NCI-H1694 treated with DMSO at 0.1 percent for 48 hours (cell line): Measurements from ENCODE around the gene CXCL3.

Experiments
- DNase-seq: peaks from one replicate; lab custom pipeline; 2025; lab: John Stamatoyannopoulos, UW

CXCL3 gene

DNA sequence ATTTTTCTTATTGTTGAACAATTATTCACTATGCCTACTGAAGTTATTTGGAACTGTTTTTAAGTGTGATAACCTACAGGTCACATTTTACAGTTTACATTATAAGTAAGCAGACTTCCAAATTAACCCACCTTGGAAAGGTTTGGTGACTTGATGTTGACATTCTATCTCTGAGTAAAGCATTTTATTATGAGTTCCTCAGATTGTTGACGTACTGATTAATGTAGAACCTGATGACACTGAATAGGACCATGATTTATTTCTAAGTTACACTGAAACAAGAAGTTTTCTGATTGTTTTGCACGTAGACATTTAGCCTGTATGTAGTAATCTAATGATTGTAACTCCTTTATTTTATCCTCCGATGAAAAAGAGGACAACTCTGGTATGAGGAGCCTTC is 17.0 kb upstream of the CXCL3 start:
- DNase-seq = no peak

DNA sequence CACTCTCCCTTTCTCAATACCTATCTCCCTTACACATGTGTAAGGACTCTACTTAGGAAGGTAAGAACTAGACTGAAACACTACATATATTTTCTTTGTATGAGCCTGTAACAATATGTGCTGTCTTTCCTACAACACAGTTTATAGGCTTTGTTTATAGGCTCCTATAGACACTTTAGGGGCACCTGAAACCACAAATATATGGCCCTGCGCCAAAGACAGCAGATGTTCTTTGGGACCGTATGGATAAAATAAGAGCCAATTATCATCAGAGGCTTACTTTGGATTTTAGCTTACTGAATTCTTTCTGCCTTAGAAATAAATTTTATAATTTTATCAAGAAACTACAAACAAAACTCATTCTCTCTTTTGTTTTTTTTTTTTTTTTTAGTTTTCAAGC is 16.6 kb upstream of the CXCL3 start:
- no peak for DNase-seq

DNA sequence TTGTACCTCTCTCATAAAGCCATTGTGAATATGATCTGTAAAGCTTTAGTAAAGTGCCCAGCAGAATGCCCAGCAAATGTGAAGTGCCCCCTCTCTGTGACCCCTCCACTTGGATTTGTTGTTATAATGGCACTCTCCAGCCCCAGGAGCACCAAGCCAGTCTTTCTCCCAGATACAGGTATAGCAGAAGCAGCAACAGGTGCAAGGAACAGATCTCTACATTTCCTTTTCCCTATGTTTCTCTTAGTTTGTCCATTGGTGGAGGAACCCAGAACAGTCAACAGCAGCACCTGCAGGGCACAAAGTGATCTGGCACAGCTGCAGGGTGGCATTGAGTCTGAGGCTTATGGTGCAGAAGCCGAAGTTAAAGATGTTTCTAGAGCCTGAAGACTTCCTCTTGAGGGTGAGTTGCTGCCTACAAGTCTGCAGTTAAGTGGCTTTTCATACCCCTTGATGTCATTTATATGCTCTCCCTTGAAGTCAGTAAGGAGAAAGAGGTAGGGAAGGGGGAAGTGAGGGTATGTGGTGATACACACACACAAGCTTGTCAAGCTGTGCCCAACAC is 16.1 kb upstream of the CXCL3 start:
- DNase-seq = no peak

DNA sequence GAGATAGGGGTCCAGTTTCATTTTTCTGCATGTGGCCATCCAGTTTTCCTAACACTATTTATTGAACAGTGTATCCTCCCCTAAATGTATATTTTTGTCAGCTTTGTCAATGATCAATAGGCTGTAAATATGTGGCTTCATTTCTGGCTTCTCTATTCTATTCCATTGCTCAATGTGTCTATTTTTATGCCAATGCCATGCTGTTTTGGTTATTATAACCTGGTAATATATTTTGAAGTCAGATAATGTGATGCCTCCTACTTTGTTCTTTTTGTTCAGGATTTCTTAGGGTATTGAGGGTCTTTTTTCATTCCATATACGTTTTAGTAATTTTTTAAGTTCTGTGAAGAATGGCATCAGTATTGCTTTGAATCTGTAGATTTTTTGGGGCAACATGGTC is 8.7 kb upstream of the CXCL3 start:
- no peak for DNase-seq

DNA sequence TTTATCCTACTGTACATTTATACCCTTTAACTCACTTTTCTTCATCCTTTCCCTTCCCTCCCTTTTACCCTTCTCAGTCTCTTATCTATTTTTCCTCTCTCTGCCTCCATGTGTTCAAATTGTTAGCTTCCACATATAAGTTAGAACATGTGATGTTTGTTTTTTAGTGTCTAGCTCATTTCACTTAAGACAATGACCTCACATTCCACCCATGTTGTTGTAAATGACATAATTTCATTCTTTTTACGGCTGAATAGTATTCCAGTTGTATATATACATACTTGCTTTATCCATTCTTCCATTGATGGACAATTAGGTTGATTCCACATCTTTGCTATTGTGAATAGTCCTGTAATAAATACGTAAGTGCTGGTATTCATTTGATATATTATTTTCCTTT is 7.3 kb upstream of the CXCL3 start:
- DNase-seq = no peak

DNA sequence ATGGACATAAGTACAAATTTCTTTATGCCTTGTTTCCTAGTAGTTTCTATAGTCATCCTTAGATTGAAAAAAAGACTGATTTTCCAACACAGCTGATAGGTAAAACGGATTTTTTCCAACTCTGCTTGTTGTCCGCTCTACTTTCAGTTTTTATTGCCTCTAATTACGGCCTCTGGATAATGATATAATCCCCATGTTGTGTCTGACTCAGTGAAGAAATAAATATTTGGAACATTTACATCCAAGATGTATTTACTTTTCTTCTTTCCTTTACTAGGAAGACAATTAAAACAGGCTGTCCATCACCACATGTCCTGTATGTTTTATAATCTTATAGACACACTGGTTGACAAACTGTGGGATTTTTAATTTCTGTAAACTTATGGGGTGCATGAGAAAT is 6.8 kb upstream of the CXCL3 start:
- DNase-seq = no peak

DNA sequence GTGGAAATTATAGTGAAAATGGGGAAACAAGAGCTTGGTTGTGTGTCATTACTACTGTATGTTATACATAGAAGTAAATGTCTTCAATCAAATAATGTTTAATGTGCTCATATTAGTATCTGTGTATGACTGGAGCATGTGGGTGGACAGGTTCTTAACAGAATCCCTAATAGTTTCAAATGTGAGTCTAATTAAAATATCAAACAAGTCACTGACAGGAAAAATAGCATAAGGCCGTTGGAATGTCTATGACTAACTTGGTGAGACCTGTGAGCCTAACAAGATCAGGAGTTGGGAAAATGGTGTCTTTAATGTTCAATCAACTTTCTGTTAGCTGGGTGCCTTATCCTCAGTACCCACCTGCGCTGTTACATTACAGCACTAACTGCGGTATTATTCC is 6.2 kb upstream of the CXCL3 start:
- DNase-seq = no peak

DNA sequence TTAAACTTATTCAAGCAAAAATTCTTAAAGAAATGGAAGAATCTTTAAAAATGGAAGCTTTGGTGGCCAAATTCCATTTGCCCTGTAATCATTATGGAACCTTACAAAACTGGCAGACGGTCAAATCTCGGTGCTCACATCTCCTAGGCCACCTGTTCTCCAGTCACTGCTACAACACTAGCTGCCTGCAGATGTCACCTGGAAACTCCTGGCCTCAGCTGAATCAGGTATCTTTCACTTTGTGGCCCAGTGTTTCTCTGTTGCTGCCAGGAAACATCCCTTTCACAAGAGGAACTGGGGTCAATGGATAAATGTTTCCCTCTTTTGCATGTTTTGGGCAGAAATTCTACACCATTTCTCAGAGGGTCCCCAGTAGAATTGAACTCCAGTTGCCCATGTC is 4.2 kb upstream of the CXCL3 start:
- DNase-seq = no peak

DNA sequence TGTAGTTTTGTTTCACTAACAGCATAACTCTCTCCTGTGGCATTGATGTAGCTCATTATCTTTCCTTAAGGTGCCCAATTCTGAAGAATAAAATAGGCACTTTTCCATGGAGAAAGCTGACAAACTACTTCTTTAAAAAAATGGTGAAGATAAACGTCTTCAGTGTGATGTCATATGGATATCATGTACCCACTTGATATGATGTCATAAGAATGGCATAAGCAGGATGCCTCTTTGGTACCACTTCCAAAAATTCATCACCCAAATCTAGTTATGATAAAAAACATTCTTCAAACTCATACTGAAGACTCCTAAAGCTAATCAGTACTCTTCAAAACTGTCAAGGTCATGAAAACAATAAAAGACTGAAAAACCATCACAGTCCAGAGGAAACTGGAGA is 2.9 kb upstream of the CXCL3 start:
- DNase-seq = no peak

DNA sequence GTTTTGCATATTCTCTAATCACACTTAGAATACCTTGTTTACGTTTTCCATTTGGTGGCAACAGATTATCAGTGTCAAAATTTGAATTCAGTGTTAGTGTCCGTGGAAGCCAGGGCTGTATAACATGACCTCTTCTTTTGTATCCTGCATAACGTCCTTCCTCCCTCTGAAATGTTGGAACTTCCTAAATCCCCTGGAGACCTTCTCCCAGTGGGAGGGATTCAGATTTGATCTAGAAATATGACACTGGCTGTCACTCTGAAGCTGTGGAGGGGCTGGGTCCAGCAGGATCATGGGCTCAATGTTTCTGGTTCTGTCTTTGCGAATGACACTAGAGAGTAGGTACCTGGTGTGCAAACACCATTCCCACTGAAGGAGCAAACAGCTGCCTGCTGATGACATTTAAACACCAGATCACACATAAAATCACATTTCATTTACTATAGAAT is 850 bp upstream of the CXCL3 start:
- DNase-seq = no peak

DNA sequence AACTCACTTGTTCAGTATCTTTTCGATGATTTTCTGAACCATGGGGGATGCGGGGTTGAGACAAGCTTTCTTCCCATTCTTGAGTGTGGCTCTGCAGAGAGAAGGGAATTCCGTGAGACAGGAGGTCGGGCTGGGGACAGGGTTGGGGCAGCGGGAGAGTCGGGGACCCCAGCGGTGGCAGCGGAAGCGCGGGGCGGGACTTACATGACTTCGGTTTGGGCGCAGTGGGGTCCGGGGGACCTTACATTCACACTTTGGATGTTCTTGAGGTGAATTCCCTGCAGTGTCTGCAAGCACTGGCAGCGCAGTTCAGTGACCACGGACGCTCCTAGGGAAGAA is 434 bp downstream of the CXCL3 start:
- DNase-seq = no peak

DNA sequence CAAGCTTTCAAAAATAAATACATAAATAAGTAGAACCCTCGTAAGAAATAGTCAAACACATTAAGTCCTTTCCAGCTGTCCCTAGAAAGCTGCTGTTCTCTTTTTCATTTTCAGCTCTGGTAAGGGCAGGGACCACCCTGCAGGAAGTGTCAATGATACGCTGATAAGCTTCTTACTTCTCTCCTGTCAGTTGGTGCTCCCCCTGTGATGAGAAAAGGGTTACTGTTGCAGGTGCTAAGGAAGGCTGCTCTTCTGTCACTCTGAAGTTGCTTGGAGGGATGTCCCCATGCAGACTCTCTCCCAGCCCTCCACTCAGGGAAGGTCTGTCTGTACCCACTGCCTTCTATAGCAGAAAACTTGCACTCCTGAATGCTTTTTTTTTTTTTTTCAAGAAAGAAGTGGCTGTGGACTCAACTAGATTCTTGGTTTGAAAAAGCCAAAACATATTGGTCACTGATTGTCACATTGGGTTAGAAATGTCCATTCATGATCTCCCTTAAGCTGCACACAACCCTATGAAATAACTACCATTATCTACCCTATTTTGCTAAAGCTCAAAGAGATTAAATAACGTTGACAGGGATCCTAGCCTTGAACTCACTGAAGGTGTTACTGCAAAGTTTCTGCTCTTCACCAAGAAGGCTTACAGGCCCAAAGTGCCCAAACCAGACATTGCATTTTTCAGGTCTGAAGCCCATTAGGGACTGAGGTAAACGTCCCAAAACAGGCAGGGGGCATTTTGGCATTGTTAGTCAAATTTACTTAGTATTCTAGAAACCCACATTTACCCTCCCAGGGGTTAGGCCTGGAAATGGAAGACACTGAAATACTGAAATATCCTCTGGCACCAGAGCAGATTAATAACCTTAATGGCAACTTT is 1.2 kb downstream of the CXCL3 start:
- no peak for DNase-seq

DNA sequence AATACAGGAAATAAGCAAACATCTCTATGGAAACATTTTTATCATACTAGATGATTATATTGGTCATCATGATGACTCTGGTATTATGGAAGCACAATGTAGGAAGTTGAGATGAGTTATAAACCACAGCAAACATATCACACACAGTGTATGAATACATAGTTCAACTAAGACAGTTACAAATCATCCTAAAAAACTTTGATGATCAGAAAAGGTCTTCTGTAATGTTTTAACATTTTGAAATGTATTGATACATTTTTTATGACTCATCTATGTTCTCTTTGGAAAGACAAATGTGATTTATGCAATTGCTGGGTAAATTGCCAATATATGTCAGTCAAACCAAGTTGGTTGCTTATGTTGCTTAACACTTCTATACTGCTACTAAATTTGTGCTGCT is 4.8 kb downstream of the CXCL3 start:
- no peak for DNase-seq

DNA sequence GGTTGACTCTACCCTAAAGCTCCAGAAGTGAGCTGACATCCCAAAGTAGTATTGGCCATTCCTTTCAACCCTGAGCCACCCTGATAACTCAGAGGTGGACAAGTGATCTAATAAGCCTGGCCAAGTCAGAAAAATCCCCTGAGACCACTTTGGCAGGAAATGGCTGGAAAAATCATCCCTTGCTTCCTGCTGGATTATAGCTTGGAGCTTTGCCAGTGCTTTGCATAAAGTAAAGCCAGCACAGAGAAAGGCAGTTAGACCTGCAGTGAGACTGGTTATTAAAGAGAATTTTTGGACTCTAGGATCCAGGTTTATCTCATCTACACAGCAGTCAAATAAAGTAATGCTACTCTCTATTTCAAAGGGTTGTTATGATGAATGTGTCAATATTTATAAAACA is 6.4 kb downstream of the CXCL3 start:
- no peak for DNase-seq

DNA sequence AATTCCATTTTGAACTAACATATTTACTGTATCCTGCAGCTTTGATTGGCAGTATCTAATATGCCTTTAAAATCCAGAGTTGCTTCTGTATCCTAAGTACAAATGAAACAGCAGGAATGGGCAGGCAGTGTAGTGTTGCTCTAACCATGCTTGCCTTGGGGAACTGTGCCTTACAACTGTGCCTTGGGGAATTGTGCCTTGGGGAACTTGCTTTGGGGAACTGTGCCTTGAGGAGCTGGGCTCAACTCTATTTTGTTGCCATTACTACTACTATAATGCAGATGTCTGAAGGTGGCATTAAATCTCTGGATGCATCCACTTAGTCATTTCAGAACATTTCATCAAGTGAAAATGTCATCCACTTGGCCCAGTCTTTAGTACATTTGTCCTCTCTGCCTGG is 6.9 kb downstream of the CXCL3 start:
- no peak for DNase-seq

DNA sequence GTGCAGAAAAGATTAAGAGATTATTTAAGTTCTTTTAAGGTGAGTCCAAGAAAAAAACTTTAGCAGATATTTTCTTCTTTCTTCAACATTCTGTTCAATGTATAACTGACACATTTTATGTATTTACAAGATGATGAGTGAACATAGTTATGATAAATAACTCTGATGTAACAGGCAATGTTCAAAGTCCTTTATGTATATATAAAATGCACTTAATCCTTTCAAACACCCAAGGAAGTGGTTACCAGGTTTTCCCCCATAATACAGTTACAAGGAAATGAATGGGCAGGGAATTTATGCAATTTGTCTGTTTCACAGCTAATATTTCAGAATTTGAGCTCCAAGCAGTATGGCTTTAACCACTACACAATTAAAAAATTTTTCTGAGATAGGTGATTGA is 8.2 kb downstream of the CXCL3 start:
- DNase-seq = no peak

DNA sequence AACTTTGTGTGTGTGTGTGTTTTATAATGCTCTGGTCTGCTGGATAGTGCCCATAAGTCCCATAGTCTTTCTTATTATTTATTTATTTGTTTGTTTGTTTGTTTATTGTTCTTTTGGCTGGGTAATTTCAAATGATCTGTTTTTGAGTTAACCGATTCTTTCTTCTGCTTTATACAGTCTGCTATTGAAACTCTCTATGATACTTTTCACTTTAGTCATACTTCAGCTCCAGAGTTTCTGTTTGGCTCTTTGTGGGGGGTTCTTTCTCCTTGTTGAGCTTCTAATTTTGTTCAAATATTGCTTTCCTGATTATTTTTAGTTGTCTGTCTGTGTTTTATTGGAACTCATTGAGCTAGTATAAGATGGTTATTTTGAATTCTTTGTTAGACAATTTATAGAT is 10.0 kb downstream of the CXCL3 start:
- no peak for DNase-seq

DNA sequence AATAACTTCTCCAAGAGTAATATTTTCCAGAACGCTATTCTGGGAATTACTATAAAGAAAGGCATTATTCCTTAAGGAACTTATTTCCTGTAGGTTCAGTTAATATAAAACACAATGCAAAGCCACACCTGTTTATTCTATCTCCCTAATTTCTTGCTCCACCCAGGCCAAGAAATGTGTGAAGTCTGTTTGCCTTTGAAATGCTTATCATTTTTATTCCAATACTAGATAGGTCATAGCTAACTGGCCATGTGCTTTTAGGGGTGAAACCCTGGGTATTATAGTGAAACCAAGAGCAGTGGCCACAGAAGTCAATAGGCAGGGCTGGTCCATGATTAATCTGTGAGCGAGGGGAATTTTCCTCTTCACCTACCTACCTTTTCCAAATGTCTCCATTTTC is 14.8 kb downstream of the CXCL3 start:
- no peak for DNase-seq

DNA sequence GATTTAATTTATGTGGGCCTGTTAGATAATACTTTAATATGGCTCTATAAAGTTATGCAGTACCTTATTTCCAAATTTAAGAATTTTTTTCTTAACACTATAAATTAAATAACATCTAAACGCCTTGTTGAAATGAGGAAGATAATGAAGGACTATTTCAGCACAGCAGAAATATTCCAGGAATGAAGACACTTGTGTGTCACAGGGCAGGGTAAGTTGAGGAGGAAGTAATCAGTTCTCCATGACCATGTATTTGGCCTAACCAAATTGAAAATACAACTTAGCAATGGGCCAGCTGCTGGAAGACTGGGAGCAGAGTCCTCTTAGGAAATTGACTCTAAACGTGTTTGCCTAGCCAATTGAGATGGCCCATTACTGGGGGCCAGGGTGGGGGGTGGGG is 16.9 kb downstream of the CXCL3 start:
- DNase-seq = no peak

DNA sequence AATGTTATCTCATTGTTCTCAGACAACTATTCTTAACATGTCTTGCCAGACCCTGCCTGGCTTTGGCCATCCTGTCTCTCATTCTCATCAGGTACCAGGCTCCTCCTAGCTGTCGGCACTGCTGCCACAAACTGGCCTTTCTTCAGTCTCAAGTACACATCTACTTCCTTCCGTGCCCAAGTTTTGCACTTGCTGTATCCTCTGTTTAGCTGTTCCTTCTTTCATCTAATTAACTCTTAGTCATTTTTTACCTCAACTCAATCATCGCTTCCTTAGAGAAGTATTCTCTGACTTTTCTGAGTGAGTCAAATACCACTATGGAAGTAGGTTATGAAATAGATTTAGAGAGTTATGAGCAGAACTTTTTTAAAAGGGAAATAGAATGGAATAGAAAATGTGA is 19.7 kb downstream of the CXCL3 start:
- DNase-seq = no peak

DNA sequence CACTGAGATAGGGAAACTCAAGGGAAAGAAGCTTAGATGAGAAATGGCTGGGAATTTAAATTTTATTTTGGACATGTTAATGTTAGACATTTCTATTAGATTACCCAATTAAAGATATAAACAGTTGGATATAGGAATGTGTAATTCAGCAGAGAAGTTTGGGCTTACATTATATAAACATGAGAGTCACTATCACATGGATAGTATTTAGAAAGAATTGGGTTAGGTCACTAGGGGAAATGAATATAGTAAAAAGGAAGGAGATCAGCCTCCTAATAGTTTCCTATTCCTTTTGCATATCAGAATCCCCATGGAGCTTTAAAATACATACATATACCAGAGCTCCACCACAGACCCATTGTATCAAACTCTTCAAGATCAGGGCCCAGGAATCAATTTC is 20.4 kb downstream of the CXCL3 start:
- DNase-seq = no peak

DNA sequence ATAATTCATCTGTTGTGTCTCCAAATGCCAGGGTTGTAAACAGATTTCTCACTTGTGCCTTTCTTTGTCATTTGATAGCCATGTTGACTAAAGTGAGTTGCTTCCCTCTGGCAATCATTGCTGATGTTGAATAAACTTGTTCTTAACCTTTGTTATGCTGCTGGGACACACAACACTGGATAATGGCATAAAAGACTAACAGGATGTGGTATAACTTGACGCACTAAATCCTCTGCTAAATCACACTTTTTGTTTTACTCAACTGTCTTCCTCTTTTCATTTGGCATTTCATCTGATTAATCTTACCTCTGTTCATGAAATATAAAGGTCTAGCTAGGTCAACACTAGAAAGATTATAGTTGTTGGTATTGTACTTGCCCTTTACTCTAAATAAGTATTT is 22.4 kb downstream of the CXCL3 start:
- DNase-seq = no peak

DNA sequence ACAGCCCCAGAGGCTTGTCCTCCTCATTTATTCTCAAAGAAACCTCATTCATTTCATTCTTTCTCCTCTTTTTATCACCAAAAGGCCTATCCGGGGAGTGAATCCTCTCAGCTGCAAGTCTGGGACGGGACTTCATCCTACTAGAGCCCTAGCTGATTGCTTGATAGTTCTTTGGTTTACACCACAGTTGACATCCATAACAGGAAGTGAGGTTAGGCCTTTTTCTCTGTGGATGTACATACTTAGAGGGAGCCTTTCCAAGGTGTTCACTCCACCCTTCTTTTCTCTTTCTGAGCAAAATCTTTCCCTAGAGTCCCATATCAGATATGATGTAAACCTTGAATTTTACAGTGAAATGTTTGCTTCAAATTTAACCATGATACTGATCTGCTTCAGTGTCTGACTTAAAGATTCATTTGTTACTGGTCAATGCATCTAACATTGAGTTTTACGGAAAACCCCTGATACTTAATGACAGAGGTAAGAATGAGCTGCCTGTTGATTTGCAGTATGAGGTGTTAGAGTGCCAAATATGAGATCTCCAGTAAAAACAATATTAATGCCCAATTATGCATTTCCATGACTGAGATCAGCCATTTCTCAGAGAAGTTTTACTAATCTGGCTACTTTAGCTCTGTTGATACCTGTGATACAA is 23.2 kb downstream of the CXCL3 start:
- DNase-seq = no peak

DNA sequence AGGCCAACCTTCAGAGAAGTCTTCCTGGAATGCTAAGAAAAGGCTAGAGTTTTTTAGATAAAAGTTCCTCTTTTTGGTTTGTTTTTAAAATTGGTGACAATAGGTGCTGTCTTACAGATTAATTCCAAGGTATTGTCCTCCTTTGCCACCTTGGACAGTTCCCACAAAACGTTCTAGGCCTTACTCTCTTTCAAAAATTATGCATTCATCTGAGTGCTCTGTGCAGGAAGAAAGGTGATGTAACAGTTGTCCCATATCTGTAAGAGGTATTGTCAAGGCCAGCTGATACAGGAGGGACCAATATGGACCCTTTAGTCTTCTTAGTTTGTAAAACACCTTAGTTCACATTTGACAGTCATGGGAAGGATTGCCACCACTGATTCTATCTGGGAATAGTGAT is 24.2 kb downstream of the CXCL3 start:
- DNase-seq = no peak
